Peyer's patch (tissue), 4 donors: Measurements from ENCODE around the gene CLN6.

Source experiments
- POLR2A ChIP-seq, 2 donors: fragments of 450-650 bp; IDR thresholded peaks; one replicate each; pipeline ENCODE4 v1.5.1; 2017; ENCODE audit warnings: antibody characterized with exemption in 2 of 2, mild to moderate bottlenecking in 2 of 2, moderate library complexity in 2 of 2
- TF ChIP-seq, protein P1 (sequence below), 6 experiments: fragments of 450-650 bp in 4 of 6; fragments of 200-600 bp in 2 of 6; sonication (generic) in 1 of 6; IDR thresholded peaks; one replicate each; pipeline ENCODE4 v1.5.1; 2017 to 2019; ENCODE audit warnings: antibody characterized with exemption in 6 of 6, mild to moderate bottlenecking in 3 of 6, moderate library complexity in 1 of 6

DNA sequence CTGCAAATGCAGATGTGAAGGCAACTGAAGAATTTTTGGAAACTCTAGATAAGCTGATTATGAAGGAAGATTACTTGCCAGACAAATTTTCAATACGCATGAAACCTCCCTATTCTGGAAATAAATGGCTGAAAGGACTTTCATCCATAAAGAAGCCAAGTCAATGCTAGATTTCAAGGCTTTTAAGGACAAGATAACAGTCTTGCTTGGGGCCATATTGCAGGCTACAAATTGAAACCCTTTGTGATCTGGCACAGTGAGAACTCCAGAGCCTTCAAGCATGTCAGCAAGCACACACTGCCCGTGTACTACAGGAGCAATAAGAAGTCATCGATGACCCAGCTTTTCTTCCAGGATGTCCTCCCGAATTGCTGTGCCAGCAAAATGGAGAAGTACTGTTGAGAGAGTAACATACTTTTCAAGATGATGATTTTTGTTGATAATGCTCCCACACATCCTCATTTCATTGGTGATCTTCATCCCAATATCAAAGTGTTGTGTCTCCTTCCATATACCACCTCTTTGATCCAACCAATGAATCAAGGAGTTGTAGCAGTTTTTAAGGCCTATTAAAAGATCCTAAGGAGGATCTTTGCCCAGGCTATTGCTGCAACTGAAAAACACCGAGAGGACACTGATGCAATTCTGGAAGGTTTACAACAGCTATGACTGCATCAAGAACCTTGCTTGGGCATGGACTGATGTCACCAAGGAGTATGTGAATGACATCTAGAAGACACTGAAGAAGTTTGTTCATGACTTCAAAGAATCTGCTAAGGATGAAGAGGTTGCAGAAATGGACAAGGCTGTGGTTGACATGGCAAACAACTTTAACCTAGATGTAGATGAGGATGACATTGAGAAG is 44.7 kb downstream of the CLN6 start:
- TF ChIP-seq, protein P1, sequence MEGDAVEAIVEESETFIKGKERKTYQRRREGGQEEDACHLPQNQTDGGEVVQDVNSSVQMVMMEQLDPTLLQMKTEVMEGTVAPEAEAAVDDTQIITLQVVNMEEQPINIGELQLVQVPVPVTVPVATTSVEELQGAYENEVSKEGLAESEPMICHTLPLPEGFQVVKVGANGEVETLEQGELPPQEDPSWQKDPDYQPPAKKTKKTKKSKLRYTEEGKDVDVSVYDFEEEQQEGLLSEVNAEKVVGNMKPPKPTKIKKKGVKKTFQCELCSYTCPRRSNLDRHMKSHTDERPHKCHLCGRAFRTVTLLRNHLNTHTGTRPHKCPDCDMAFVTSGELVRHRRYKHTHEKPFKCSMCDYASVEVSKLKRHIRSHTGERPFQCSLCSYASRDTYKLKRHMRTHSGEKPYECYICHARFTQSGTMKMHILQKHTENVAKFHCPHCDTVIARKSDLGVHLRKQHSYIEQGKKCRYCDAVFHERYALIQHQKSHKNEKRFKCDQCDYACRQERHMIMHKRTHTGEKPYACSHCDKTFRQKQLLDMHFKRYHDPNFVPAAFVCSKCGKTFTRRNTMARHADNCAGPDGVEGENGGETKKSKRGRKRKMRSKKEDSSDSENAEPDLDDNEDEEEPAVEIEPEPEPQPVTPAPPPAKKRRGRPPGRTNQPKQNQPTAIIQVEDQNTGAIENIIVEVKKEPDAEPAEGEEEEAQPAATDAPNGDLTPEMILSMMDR (IDR thresholded peaks at IDR 0.05) = no peak
- no peak for TF ChIP-seq POLR2A (IDR thresholded peaks at IDR 0.05)
